HUDEP-2 (cell line): ENCODE results near the gene NMUR1.

ENCODE experiments used
- DNase-seq, 76 experiments: peaks; one replicate each; lab custom pipeline; 2025; ENCODE audit not compliant: unreplicated experiment in 76 of 76; lab: John Stamatoyannopoulos, UW

Gene NMUR1

GRCh38 chr2:231527955-231528635, 2.1 kb downstream of the NMUR1 start:
- no peak for DNase-seq

DNA sequence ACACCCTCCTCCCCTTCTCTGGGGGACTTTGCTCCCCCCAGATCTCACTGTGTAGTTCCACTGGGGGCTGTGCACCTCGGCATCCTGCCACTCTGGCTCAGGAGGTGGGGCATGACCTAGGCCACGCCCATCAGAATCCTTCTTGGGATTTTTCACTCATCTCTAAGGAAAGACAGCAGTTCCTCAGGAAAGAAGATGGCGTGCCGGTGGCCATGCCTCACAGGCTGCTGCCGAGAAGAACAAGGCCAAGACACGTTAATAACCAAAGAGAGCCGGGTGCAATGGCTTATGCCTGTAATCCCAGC, 3.2 kb downstream of the NMUR1 start:
- DNase-seq, result no peak

GRCh38 chr2:231526341-231527090, 3.7 kb downstream of the NMUR1 start:
- DNase-seq, result no peak

DNA sequence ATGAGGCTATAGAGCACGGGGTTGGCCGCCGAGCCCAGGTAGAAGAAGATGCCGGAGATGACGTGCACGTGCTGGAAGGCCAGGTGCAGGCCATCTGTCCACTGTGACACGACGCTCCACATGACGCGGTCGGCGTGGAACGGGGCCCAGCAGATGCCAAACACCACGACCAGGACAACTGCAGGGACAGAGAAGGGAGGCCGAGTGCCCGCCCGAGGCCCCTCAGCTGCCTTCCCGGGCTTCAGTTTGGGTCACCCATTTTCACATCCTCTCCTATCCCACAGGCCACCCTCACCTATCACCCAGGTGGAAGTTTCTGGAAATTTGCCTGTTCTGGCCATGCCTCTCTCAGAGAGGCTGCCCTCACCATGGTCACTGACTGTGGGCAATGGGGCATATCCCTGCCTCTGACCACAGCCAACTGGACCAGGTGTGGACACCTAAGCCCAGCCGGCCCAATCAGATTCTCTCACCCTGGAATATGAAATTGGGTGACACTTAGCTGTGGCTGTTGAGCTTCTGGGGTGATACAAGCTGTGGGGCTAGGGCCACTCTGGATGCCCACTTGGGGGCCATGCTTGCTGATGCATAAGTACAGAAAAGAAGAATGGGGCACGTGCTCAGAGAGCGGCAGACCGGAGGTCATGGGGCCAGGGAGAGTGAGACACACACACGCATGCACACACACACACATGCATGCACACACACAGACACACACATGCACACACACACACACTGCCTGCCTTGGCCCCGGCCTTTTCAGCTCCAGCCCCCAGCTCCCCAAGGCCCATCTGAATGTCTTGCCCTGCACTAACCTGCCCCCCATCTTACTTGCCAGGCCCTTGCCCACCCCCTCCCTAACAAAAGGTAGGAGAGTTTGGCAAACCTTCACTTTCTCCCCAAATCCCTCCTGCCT, 4.7 kb downstream of the NMUR1 start:
- DNase-seq, result no peak

GRCh38 chr2:231524477-231525247, 5.6 kb downstream of the NMUR1 start:
- no peak for DNase-seq

DNA sequence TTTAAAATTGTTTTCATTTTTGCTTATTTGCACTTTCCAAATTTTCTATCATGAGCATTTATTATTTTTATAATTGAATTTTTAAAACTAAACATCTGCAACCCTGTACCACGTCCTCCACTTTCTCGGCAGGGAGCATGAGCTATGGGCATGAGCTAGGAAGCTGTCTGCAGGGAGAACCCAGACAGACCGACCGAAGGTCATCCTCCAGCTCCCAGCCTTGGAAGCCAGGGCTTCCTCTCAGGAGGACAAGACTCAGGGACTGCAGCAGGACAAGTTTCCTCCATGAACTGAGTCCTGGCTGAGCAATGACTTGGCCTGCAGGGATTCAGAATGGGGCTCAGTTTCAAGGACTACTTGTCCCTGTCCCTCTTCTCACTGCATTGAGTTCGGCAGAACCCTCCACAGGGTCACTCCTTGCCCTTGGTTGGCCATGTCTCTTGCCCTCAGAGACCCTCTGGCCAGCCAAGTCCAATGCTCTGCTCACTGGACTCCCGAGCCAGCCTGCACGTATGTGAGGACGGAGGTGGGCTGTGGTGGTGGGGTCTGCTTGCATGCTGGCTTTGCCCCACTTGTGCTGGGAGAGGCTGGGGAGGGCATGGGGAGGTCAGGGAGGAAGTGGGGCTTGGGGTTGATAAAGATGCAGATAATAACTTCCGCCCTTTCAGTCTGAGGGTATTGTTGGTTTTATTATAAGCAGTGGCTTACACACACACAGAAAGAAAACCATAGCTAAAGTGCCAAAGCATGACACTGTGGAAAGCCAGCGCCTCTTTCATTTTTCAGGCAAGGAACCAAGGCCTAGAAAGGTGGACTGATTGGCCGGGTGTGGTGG, 6.6 kb downstream of the NMUR1 start:
- DNase-seq, result no peak

GRCh38 chr2:231522418-231523180, 7.6 kb downstream of the NMUR1 start:
- no peak for DNase-seq

DNA sequence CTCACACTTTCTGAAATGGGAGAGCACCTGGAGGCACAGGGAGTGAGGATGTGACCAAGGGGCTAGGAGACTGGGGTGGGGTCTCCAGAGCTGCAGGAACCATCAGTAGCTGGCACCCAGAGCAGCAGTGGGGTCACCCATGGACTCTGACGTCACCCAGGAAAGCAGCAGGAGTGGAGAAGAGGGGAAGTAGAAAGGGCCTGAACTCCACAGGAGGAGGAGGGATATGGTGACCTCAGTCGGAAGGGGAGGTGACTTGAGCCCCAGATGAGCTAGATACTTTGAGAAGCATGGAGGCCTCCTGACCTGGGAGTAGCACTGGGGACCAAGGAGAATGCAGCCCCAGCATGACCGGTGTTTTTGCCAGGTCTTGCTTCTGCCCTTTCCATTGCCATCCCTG, 8.8 kb downstream of the NMUR1 start:
- DNase-seq, result no peak

- no peak for DNase-seq
Measured at GRCh38 chr2:231519975-231520555, 10.2 kb downstream of the NMUR1 start.

GRCh38 chr2:231518771-231519170, 11.5 kb downstream of the NMUR1 start:
- DNase-seq, result no peak

DNA sequence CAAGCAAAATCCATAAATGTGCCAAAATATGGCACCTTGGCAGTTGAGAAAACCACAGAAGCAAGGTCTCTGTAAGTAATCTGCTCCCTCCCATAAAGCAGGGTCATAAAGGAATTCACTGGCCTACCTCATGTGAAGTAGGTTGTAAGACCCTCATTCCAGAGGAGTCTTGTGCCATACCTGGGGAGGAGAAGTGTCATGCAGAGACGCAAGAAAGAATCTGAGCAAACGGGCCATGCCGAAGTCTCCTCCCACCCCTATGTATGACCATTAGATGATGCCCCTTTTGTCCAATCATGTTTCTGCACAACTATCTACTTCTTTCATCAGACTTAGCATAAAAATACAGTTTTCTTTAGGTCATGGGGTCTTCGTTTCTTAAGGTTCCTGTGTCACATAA, 14.6 kb downstream of the NMUR1 start:
- peak in 9 of 76 experiments; percentile 8 to 26 (median 11) for DNase-seq

- DNase-seq, result peak in 14 of 76 experiments; percentile 4 to 44 (median 23)
Measured at GRCh38 chr2:231514951-231515297, 15.3 kb downstream of the NMUR1 start.

DNA sequence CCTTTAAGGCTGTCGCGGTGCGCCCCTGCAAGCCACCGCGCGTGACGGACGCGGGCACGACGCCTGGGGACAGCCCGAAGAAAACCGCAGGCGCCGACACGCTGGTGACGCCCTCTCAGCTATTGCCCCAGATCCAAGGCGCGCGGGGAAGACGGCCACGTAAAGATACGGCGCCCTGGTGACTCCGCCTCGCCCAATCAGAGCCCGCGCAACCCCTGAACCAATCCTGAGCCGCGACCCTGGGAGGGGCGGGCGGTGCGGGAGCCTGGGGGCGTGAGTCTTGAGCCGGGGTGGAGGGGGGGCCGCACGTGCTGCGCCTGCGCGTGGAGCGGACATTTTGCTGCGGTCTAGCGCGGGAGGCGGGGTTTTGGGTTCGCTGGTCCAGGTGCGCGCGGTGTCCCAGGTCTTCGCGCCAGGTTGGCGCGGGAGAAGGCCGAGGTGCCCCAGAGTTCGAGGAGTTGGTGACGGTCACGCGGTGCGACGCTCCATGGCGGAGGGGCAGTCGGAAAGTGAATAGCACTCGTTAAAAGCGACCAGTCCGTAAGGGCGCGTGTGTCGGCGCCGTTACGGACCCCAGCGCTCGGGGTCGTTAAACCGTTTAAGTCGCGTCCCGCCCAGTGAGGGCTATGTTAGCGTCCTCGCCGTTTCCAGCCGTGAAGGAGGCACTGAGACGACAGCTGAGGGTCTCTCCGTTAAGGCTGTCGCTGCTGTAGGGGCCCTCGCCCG, 15.9 kb downstream of the NMUR1 start:
- peak in 75 of 76 experiments; percentile 64 to 98 (median 96) for DNase-seq

DNA sequence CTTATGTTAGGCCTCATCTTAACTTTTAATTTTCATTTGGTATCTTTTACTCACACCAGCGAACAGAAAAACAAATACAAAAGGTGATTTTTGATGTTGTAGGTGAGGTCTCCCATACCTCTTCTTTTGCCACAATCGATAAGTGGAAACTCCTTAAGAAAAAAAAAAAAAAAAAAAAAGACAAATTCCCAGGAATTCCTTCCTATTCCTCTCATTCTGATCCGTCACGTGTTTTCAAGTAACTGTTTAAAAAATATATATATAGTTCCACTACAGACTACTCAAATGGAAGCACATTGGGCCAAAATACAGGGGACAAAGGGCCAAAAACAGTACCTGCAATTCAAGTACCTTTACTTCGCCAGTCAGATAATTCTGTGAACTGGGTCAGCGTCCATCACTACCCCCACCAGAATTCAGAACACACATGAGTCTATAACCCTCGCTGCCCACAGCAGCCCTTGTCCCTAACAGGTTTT, 16.5 kb downstream of the NMUR1 start:
- DNase-seq, result no peak

- DNase-seq, result no peak
Measured at GRCh38 chr2:231512222-231512621, 18.0 kb downstream of the NMUR1 start.

DNA sequence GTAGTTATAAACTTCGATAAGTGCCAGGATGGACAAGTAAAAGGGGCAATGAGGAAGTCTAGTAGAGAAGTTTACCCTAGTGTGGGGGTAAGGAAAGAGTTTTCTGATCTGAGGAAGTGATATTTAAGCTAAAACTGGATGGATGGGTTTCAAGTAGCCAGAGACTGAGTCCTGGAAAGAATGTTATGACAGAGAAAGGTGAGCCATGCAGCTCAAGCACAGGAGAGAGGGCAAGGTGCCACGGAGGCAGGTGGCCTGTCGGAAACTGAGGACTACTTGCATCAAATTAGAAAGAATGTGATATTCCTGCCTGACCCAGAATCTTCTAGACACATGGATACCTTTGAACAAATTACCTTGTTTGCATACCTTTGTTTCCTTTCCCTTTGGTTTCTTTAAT, 26.5 kb downstream of the NMUR1 start:
- DNase-seq, result no peak

GRCh38 chr2:231502596-231502995, 27.6 kb downstream of the NMUR1 start:
- no peak for DNase-seq

DNA sequence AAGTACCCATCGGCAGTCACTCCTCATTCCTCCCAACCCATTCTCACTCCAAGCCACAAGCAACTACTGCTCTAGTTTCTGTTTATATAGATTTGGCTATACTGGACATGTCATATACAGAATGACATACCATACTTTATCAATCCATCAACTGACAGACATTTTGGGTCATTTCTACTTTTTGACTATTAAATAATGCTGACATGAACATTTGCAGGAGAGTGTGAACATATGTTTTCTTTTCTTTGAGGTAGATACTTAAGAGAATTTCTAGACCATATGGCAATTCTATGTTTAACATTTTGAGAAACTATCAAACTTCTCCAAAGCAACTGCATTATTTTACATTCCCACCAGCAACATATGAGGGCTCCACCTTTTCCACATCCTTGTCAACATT, 32.6 kb downstream of the NMUR1 start:
- no peak for DNase-seq
